ENCODE measurements around the gene MDN1. TPM values are rescaled to one million over a fixed set of nuclear protein-coding genes. Genes with fewer than 3 reads are reported as not detected.
"Not testable (repeated sequence)": the region's sequence is repeated elsewhere in the genome, so short reads cannot be mapped to it uniquely, and the experiment has no call there.

Gene MDN1
- total RNA-seq, 4 donors from 2014 or later: 7.1 to 46.5 (median 34.5) TPM

DNA sequence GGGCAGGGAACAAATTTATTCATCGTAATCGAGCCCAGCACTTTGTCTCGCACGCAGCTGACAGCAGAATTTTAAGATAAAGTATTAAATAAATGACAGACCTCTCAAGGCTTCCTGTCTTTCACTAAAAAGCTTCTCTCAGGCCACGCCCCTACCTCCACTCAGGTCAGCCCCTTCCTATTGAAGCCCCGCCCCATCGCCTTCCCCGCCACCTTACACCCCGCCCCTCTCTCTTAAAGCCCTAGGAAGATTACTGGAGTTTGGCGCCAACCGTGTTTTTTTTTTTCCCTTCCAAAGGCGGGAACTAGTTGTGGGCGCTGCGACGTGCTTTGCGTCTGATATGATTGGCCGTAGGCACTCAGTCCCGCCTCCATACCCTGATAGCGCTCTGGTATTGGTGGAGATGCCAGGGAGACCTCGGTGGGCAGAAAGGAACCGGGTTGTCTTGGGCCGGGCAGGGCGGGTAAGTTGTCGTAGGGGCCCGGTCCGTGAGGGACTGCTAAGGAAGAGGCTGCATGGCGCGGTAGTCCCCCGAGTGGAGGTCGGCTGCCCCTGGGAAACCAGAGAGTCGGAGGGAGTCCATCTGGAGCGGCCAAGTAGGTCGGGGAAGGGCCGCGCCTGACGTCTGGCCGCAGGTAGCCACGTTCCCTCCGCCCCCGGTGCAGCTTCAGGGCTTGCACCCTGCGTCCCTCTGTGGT is 10.0 kb upstream of the MDN1 start, which contains the start of gene CASP8AP2:
TSS of gene CASP8AP2 (plus strand) at position 409 of the 698 bp plus-strand sequence.
- H3K9me3 ChIP-seq: no peaks in the 10 kb centered on the region
- H3K4me1 ChIP-seq: peaks cover 0 to 8% of the 10 kb centered on the region in 2 donors
- H3K36me3 ChIP-seq: no peaks in the 10 kb centered on the region
- H3K4me3 ChIP-seq: peak within 1 kb of the TSS; percentile 58 to 81
- peak within 1 kb of the TSS; percentile 67 to 89 for H3K27ac ChIP-seq
- intact Hi-C loops (cut with DNase I; ENCODE audit: low total_unique reads): no loop called here
- TF ChIP-seq POLR2A (IDR thresholded peaks at IDR 0.05): peak; percentile 71
- no peak for TF ChIP-seq CTCF (IDR thresholded peaks at IDR 0.05)
- DNase-seq: peak; percentile 91 to 98
- no peaks in the 10 kb centered on the region for H3K27me3 ChIP-seq

GRCh38 chr6:89828988-89829471 is 9.4 kb upstream of the MDN1 start:
- DNase-seq: no peak

GRCh38 chr6:89828475-89828987 is 8.9 kb upstream of the MDN1 start:
- H3K4me1 ChIP-seq; H3K27me3 ChIP-seq; H3K36me3 ChIP-seq; DNase-seq; intact Hi-C loops (cut with DNase I; ENCODE audit: low total_unique reads); H3K9me3 ChIP-seq: not testable (repeated sequence)
- Histone ChIP-seq H3K27ac (peak overlapping the region; percentile 67 to 89), H3K4me3 (peak overlapping the region; percentile 58 to 81)

More at GRCh38 chr6:89828988-89829471, 9.4 kb upstream of the MDN1 start:
- TF ChIP-seq CTCF (IDR thresholded peaks at IDR 0.05) (no peak), POLR2A (IDR thresholded peaks at IDR 0.05) (no peak)
- H3K27ac ChIP-seq: peak overlapping the region; percentile 67 to 89
- H3K36me3 ChIP-seq: no peaks in the 10 kb centered on the region
- H3K9me3 ChIP-seq: no peaks in the 10 kb centered on the region
- H3K4me3 ChIP-seq: peak overlapping the region; percentile 58 to 81
- no peaks in the 10 kb centered on the region for H3K27me3 ChIP-seq
- H3K4me1 ChIP-seq: peaks cover 0 to 8% of the 10 kb centered on the region in 2 donors
- intact Hi-C loops (cut with DNase I; ENCODE audit: low total_unique reads): no loop called here

DNA sequence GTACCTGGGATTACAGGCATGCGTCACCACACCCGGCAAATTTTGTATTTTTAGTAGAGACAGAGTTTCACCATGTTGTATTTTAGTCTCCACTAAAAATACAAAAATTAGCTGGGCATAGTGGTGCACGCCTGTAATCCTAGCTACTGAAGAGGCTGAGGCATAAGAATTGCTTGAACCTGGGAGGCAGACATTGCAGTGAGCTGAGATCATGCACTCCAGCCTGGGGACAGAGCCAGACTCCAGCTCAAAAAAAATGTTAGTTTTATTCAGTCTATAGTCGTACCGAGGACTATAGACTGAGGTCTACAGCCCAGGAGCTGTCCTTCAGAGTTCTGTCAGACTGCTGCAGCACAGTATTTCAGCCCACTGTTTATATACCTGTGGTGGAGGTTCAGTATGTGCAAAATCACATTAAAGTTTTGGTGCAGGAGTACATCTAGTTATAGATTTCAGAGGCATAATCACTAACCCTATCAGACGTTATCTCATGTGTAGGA is 6.5 kb upstream of the MDN1 start:
- Histone ChIP-seq H3K4me1 (peaks cover 0 to 7% of the 10 kb centered on the region in 2 donors), H3K36me3 (no peaks in the 10 kb centered on the region), H3K9me3 (no peaks in the 10 kb centered on the region), H3K27ac (no peak overlapping the region), H3K4me3 (no peak overlapping the region), H3K27me3 (no peaks in the 10 kb centered on the region)
- intact Hi-C loops (cut with DNase I; ENCODE audit: low total_unique reads): no loop called here
- no peak for DNase-seq
- no peak for TF ChIP-seq CTCF (IDR thresholded peaks at IDR 0.05)
- no peak for TF ChIP-seq POLR2A (IDR thresholded peaks at IDR 0.05)

GRCh38 chr6:89818977-89819335 is 638 bp downstream of the MDN1 start:
- DNase-seq: no peak
- TF ChIP-seq CTCF (IDR thresholded peaks at IDR 0.05) (no peak), POLR2A (IDR thresholded peaks at IDR 0.05) (no peak)
- no peaks in the 10 kb centered on the region for H3K9me3 ChIP-seq
- H3K4me3 ChIP-seq: peak overlapping the region; percentile 73 to 90
- H3K36me3 ChIP-seq: no peaks in the 10 kb centered on the region
- intact Hi-C loops (cut with DNase I; ENCODE audit: low total_unique reads): no loop called here
- H3K27me3 ChIP-seq: no peaks in the 10 kb centered on the region
- peaks cover 3 to 6% of the 10 kb centered on the region in 2 donors for H3K4me1 ChIP-seq
- H3K27ac ChIP-seq: peak overlapping the region; percentile 79 to 80

Data from uterus (tissue), 4 donors.